ENCODE measurements around the gene LIPK.

Gene LIPK

GRCh38 chr10:88787463-88787862, 81.4 kb downstream of the LIPK start:
- no peak for DNase-seq

GRCh38 chr10:88788924-88789323, 82.9 kb downstream of the LIPK start:
- no peak for DNase-seq

- DNase-seq, result no peak
Measured at GRCh38 chr10:88791924-88792323, 85.9 kb downstream of the LIPK start.

- peak; percentile 18 for DNase-seq
Measured at GRCh38 chr10:88792661-88793060, 86.6 kb downstream of the LIPK start.

GRCh38 chr10:88793712-88794299, 87.8 kb downstream of the LIPK start:
- DNase-seq, result peak; percentile 13

- DNase-seq, result no peak
Measured at GRCh38 chr10:88794731-88795130, 88.7 kb downstream of the LIPK start.

GRCh38 chr10:88800152-88801125, 94.4 kb downstream of the LIPK start:
- DNase-seq, result no peak

Data from CD4-positive, alpha-beta T cell treated with Interleukin-10 for 1 hour (primary cell).